ENCODE data around the gene S100A8.

GRCh38 chr1:153392258-153392657 lies 1.4 kb upstream of the S100A8 start:
- TF ChIP-seq POLR2AphosphoS5 (IDR thresholded peaks at IDR 0.05; ENCODE audit: borderline replicate concordance, low read depth, low read length) (no peak), EZH2 (IDR thresholded peaks at IDR 0.05) (no peak)
